Duodenal mucosa (tissue), 2 donors: Measurements from ENCODE around the gene TNRC6B.

Experiments
- H3K27ac ChIP-seq: one replicate; pipeline ENCODE4 v1.7.0; 2013; ENCODE audit warnings: low read depth, low read length
- H3K27me3 ChIP-seq, 2 donors: one replicate each; pipeline ENCODE4 v1.7.0; 2013; ENCODE audit warnings: low read length in 2 of 2, control low read depth in 1 of 2; ENCODE audit not compliant: insufficient read depth in 2 of 2, control insufficient read depth in 1 of 2
- H3K36me3 ChIP-seq, 2 donors: one replicate each; pipeline ENCODE4 v1.7.0; 2013; ENCODE audit warnings: low read length in 2 of 2, control low read depth in 1 of 2; ENCODE audit not compliant: insufficient read depth in 2 of 2, control insufficient read depth in 1 of 2
- H3K4me1 ChIP-seq, 2 donors: one replicate each; pipeline ENCODE4 v1.7.0; 2013; ENCODE audit warnings: low read length in 2 of 2, control low read depth in 1 of 2; ENCODE audit not compliant: insufficient read depth in 2 of 2, control insufficient read depth in 1 of 2
- H3K4me3 ChIP-seq, 2 donors: one replicate each; pipeline ENCODE4 v1.7.0; 2013; ENCODE audit warnings: low read length in 2 of 2, low read depth in 1 of 2
- H3K9ac ChIP-seq, 2 donors: one replicate each; pipeline ENCODE4 v1.7.0; 2013; ENCODE audit warnings: low read length in 2 of 2, low read depth in 1 of 2
- H3K9me3 ChIP-seq, 2 donors: one replicate each; pipeline ENCODE4 v1.7.0; 2013; ENCODE audit warnings: low read length in 2 of 2, control low read depth in 1 of 2; ENCODE audit not compliant: control insufficient read depth in 1 of 2

The TNRC6B gene

DNA sequence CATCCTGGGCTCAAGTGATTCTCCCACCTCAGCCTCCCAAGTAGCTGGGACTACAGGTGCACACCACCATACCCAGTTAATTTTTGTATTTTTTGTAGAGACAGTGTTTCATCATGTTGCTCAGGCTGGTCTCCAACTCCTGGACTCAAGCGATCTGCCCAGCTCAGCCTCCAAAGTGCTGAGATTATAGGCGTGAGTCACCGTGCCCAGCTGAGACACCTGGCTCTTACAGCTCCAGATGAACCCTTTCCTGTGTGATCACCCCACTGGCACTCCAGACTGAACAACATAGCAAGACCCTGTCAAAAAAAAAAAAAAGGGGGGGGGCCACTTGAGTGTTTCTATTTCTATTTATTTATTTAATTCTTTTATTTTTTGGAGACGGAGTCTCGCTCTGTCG lies 167.5 kb downstream of the TNRC6B start:
- peak overlapping the region in 1 of 2 donors; percentile 97 for H3K4me3 ChIP-seq

GRCh38 chr22:40345815-40346184 lies 168.1 kb downstream of the TNRC6B start:
- Histone ChIP-seq H3K27ac (peak overlapping the region; percentile 64), H3K9me3 (no peaks in the 10 kb centered on the region), H3K4me3 (peak overlapping the region; percentile 85 to 97), H3K27me3 (no peaks in the 10 kb centered on the region), H3K4me1 (peaks cover 10 to 25% of the 10 kb centered on the region in 2 donors), H3K9ac (peak overlapping the region; percentile 63 to 73), H3K36me3 (peaks cover 0 to 20% of the 10 kb centered on the region in 2 donors)

More for the DNA sequence above, 167.5 kb downstream of the TNRC6B start:
- no peak overlapping the region for H3K27ac ChIP-seq
- peaks cover 0 to 15% of the 10 kb centered on the region in 2 donors for H3K36me3 ChIP-seq
- peaks cover 10 to 25% of the 10 kb centered on the region in 2 donors for H3K4me1 ChIP-seq
- H3K27me3 ChIP-seq = no peaks in the 10 kb centered on the region
- H3K9me3 ChIP-seq = no peaks in the 10 kb centered on the region
- H3K9ac ChIP-seq = no peak overlapping the region

DNA sequence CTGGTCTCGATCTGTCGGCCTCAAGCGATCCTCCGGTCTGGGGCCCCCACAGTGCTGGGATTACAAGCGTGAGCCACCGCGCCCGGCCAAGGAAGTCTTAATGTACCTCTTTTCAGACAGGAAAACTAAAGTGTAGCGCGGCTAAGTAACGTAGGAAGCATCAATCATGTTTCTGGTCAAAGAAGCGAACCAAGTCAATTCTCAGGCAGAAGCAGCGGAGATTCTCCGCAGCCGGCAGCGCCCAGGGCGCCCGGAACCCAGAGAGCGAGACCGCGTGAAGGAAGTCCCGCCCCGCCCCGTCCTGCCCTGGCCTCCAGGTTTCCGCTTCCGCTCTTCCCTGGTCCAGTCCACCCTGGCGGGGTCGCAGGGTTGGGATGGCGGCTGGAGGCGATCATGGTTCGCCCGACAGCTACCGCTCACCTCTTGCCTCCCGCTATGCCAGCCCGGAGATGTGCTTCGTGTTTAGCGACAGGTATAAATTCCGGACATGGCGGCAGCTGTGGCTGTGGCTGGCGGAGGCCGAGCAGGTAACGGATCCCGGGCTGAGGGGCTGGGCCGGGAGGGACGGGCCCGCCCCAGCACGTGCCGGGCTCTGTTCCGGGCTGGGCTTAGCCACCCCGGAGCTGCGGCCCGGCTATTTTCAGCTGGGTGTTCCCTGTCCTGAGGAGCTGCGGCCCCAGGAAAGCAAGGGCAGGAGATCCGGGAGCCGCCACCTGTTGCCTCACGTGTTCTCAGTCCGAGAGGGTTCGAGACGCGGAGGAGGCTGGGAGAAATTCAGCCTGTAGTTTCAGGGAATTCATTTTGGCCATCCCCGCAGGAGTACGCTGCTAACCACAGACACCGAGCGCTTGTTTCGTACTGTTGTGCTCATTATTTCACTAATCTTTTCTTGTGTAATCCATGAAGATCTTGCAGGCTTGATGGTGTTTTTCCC lies 168.7 kb downstream of the TNRC6B start, which contains the start of gene ADSL:
Gene ADSL (plus strand): TSS at position 316 of the 934 bp plus-strand sequence. CDS start 59 bp downstream, at position 375.
- Histone ChIP-seq H3K9ac (peak within 1 kb of the TSS; percentile 63 to 73), H3K4me1 (peaks cover 10 to 25% of the 10 kb centered on the region in 2 donors), H3K27me3 (no peaks in the 10 kb centered on the region), H3K36me3 (peaks cover 0 to 24% of the 10 kb centered on the region in 2 donors), H3K4me3 (peak within 1 kb of the TSS; percentile 85 to 97), H3K9me3 (no peaks in the 10 kb centered on the region), H3K27ac (peak within 1 kb of the TSS; percentile 64)

GRCh38 chr22:40347300-40347699 lies 169.6 kb downstream of the TNRC6B start:
- H3K9me3 ChIP-seq = no peaks in the 10 kb centered on the region
- no peak overlapping the region for H3K27ac ChIP-seq
- H3K27me3 ChIP-seq = no peaks in the 10 kb centered on the region
- peaks cover 3 to 33% of the 10 kb centered on the region in 2 donors for H3K36me3 ChIP-seq
- H3K9ac ChIP-seq = peak overlapping the region; percentile 63 to 73
- H3K4me1 ChIP-seq = peaks cover 10 to 25% of the 10 kb centered on the region in 2 donors
- peak overlapping the region; percentile 85 to 97 for H3K4me3 ChIP-seq

- peak overlapping the region; percentile 85 to 97 for H3K4me3 ChIP-seq
- peaks cover 6 to 41% of the 10 kb centered on the region in 2 donors for H3K36me3 ChIP-seq
- peak overlapping the region in 1 of 2 donors; percentile 32 for H3K9ac ChIP-seq
- H3K27me3 ChIP-seq = no peaks in the 10 kb centered on the region
- H3K4me1 ChIP-seq = peaks cover 10 to 25% of the 10 kb centered on the region in 2 donors
- H3K27ac ChIP-seq = no peak overlapping the region
- H3K9me3 ChIP-seq = no peaks in the 10 kb centered on the region
Observed at GRCh38 chr22:40348025-40348658, 170.4 kb downstream of the TNRC6B start.

DNA sequence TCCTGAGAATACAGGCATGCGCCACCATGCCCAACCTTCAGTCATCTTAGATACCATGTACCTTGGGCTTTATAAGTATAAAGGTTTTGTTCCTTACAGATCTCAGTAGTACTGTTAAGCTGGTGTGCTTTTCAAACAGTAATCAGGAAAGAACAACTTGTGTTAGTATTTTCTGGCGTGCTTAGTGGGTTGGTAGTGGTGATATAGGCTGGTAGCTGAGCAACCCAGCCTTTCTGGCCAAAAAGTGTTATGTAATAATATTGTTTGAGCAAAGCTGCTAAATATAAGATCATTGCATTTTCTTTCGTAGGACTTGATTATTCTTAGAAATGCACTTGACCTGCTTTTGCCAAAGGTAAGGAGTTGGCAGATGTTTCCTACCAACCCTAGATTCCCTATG lies 175.0 kb downstream of the TNRC6B start:
- H3K27me3 ChIP-seq = no peaks in the 10 kb centered on the region
- peaks cover 8 to 46% of the 10 kb centered on the region in 2 donors for H3K36me3 ChIP-seq
- H3K9ac ChIP-seq = no peak overlapping the region
- no peak overlapping the region for H3K27ac ChIP-seq
- H3K9me3 ChIP-seq = no peaks in the 10 kb centered on the region
- no peak overlapping the region for H3K4me3 ChIP-seq
- peaks cover 3 to 6% of the 10 kb centered on the region in 2 donors for H3K4me1 ChIP-seq

GRCh38 chr22:40361100-40361499 lies 183.4 kb downstream of the TNRC6B start:
- Histone ChIP-seq H3K9ac (no peak overlapping the region), H3K36me3 (peaks cover 57 to 75% of the 10 kb centered on the region in 2 donors), H3K4me1 (no peaks in the 10 kb centered on the region), H3K4me3 (no peak overlapping the region), H3K27me3 (no peaks in the 10 kb centered on the region), H3K27ac (no peak overlapping the region), H3K9me3 (no peaks in the 10 kb centered on the region)

GRCh38 chr22:40363059-40363458 lies 185.3 kb downstream of the TNRC6B start:
- Histone ChIP-seq H3K9ac (no peak overlapping the region), H3K36me3 (peaks cover 61 to 88% of the 10 kb centered on the region in 2 donors), H3K27ac (no peak overlapping the region)

GRCh38 chr22:40364431-40364830 lies 186.7 kb downstream of the TNRC6B start:
- H3K36me3 ChIP-seq = peaks cover 54 to 78% of the 10 kb centered on the region in 2 donors
- no peak overlapping the region for H3K27ac ChIP-seq
- no peak overlapping the region for H3K9ac ChIP-seq
- no peaks in the 10 kb centered on the region for H3K9me3 ChIP-seq
- H3K27me3 ChIP-seq = no peaks in the 10 kb centered on the region
- H3K4me3 ChIP-seq = no peak overlapping the region
- peaks cover 7 to 16% of the 10 kb centered on the region in 2 donors for H3K4me1 ChIP-seq

More at GRCh38 chr22:40363059-40363458, 185.3 kb downstream of the TNRC6B start:
- no peaks in the 10 kb centered on the region for H3K9me3 ChIP-seq
- H3K4me3 ChIP-seq = no peak overlapping the region
- H3K4me1 ChIP-seq = peaks cover 5 to 10% of the 10 kb centered on the region in 2 donors
- H3K27me3 ChIP-seq = no peaks in the 10 kb centered on the region

- no peak overlapping the region for H3K9ac ChIP-seq
- no peak overlapping the region for H3K4me3 ChIP-seq
- no peak overlapping the region for H3K27ac ChIP-seq
- H3K27me3 ChIP-seq = no peaks in the 10 kb centered on the region
- peaks cover 42 to 62% of the 10 kb centered on the region in 2 donors for H3K36me3 ChIP-seq
- H3K4me1 ChIP-seq = peaks cover 7 to 16% of the 10 kb centered on the region in 2 donors
- no peaks in the 10 kb centered on the region for H3K9me3 ChIP-seq
Observed at GRCh38 chr22:40366068-40366467, 188.3 kb downstream of the TNRC6B start.
